H1 (cell line): ENCODE data around the gene MANSC1. TPM values are rescaled to one million over a fixed set of nuclear protein-coding genes. Genes with fewer than 3 reads are reported as not detected.
"Not testable (repeated sequence)": the region's sequence is repeated elsewhere in the genome, so short reads cannot be mapped to it uniquely, and the experiment has no call there.

Source experiments
- CTCF ChIA-PET: fragments of 300-600 bp; sonication (Branson Sonifier 250); formaldehyde crosslinking; loops from one replicate; lab custom pipeline; 2021; ENCODE audit not compliant: partially characterized antibody; lab: Charles Lee
- POLR2A ChIA-PET: fragments of 300-600 bp; sonication (Branson Sonifier 250); formaldehyde crosslinking; loops from one replicate; lab custom pipeline; 2021; ENCODE audit warnings: inconsistent platforms; ENCODE audit not compliant: partially characterized antibody; lab: Charles Lee
- DNase-seq, 2 experiments: peaks; one replicate each; pipeline versions ENCODE4 v3.0.0 to v3.0.0-alpha.2; 2010 to 2022; ENCODE audit warnings: low spot score in 2 of 2, low read depth in 1 of 2, mixed read lengths in 1 of 2
- FAIRE-seq: peaks from 2 replicates; lab custom pipeline; 2011; peaks lifted over from hg19 to GRCh38; lab: Jason Lieb, UNC
- H2AFZ ChIP-seq: 2 replicates; pipeline ENCODE4 v1.8.1; 2012; ENCODE audit warnings: low read length, inconsistent platforms
- H2AK5ac ChIP-seq: 2 replicates; pipeline ENCODE4 v1.6.1; 2013; ENCODE audit warnings: low read depth, low read length
- H2BK120ac ChIP-seq: replicated peaks from 2 replicates; pipeline ENCODE3; 2013; ENCODE audit warnings: low read depth, low read length, inconsistent platforms
- H2BK12ac ChIP-seq: 2 replicates; pipeline ENCODE4 v1.6.1; 2013; ENCODE audit warnings: low read depth, low read length
- H2BK15ac ChIP-seq: 2 replicates; pipeline ENCODE4 v1.6.1; 2013; ENCODE audit warnings: low read length
- H2BK20ac ChIP-seq: 2 replicates; pipeline ENCODE4 v1.6.1; 2013; ENCODE audit warnings: low read length
- H2BK5ac ChIP-seq: 2 replicates; pipeline ENCODE4 v1.6.1; 2013; ENCODE audit warnings: low read depth, low read length
- H3K14ac ChIP-seq: 2 replicates; pipeline ENCODE4 v1.6.1; 2013; ENCODE audit warnings: inconsistent platforms; ENCODE audit not compliant: insufficient read length
- H3K18ac ChIP-seq: 2 replicates; pipeline ENCODE4 v1.6.1; 2013; ENCODE audit warnings: low read length; ENCODE audit errors: extremely low read depth
- H3K23ac ChIP-seq: 2 replicates; pipeline ENCODE4 v1.6.1; 2013; ENCODE audit warnings: inconsistent platforms; ENCODE audit not compliant: insufficient read length
- H3K23me2 ChIP-seq: 2 replicates; pipeline ENCODE4 v1.6.1; 2013; ENCODE audit warnings: low read depth, low read length
- H3K27ac ChIP-seq: 2 replicates; pipeline ENCODE4 v1.6.1; 2011; ENCODE audit warnings: low read depth, low read length, inconsistent platforms
- H3K27me3 ChIP-seq, 4 experiments: replicated peaks in 1 of 4; 1 replicate in 1 of 4; 2 replicates in 3 of 4; pipeline versions ENCODE4 v1.6.1 to v1.8.1; 2011 to 2013; ENCODE audit warnings: low read length in 3 of 4, mild to moderate bottlenecking in 3 of 4, inconsistent platforms in 2 of 4, mixed read lengths in 2 of 4, moderate library complexity in 1 of 4; ENCODE audit not compliant: control insufficient read depth in 3 of 4, insufficient read depth in 3 of 4; ENCODE audit errors: extremely low read depth in 1 of 4
- H3K36me3 ChIP-seq, 4 experiments: 2 replicates each; pipeline versions ENCODE4 v1.6.1 to v1.8.1; 2011 to 2013; ENCODE audit warnings: mild to moderate bottlenecking in 4 of 4, low read length in 3 of 4, moderate library complexity in 2 of 4, control low read depth in 1 of 4, inconsistent platforms in 1 of 4; ENCODE audit not compliant: insufficient read depth in 4 of 4, control insufficient read depth in 2 of 4
- H3K4ac ChIP-seq: replicated peaks from 2 replicates; pipeline ENCODE3; 2013; ENCODE audit warnings: low read length, low read depth, mixed read lengths, inconsistent platforms; ENCODE audit not compliant: insufficient read length
- H3K4me1 ChIP-seq, 4 experiments: replicated peaks in 1 of 4; 1 replicate in 1 of 4; 2 replicates in 3 of 4; pipeline versions ENCODE4 v1.6.1 to v1.8.1; 2011 to 2013; ENCODE audit warnings: low read length in 3 of 4, inconsistent platforms in 2 of 4, mixed read lengths in 1 of 4; ENCODE audit not compliant: insufficient read depth in 4 of 4, control insufficient read depth in 3 of 4
- H3K4me2 ChIP-seq, 2 experiments: 2 replicates each; pipeline versions ENCODE4 v1.6.1 to v1.8.1; 2011 to 2013; ENCODE audit warnings: low read depth in 2 of 2, low read length in 2 of 2, control low read depth in 1 of 2, inconsistent platforms in 1 of 2, mild to moderate bottlenecking in 1 of 2; ENCODE audit not compliant: insufficient read depth in 1 of 2
- H3K4me3 ChIP-seq, 4 experiments: fragments of 200-600, 300-600 bp in 1 of 4; sonication (generic), shearing (Covaris generic), sonication (Bioruptor Twin) in 1 of 4; 2 replicates each; pipeline versions ENCODE4 v1.5.1 to v1.8.1; 2011 to 2016; ENCODE audit warnings: low read length in 4 of 4, low read depth in 3 of 4, control low read depth in 2 of 4, inconsistent platforms in 2 of 4, mild to moderate bottlenecking in 2 of 4, mixed read lengths in 1 of 4, moderate library complexity in 1 of 4; ENCODE audit not compliant: insufficient read depth in 2 of 4; ENCODE audit errors: extremely low read depth in 1 of 4
- H3K56ac ChIP-seq: replicated peaks from 2 replicates; pipeline ENCODE3; 2013; ENCODE audit warnings: low read depth, mild to moderate bottlenecking, mixed read lengths, low read length, inconsistent platforms; ENCODE audit not compliant: insufficient read length
- H3K79me1 ChIP-seq: 2 replicates; pipeline ENCODE4 v1.6.1; 2013; ENCODE audit warnings: low read depth, low read length, control low read depth
- H3K79me2 ChIP-seq, 2 experiments: 2 replicates each; pipeline versions ENCODE4 v1.6.1 to v1.8.1; 2012 to 2013; ENCODE audit warnings: low read length in 2 of 2, mild to moderate bottlenecking in 2 of 2, inconsistent platforms in 1 of 2; ENCODE audit not compliant: insufficient read depth in 2 of 2, control insufficient read depth in 1 of 2
- H3K9ac ChIP-seq, 4 experiments: replicated peaks in 1 of 4; 1 replicate in 1 of 4; 2 replicates in 3 of 4; pipeline versions ENCODE4 v1.6.1 to v1.8.1; 2011 to 2013; ENCODE audit warnings: low read depth in 3 of 4, low read length in 3 of 4, control low read depth in 2 of 4, mild to moderate bottlenecking in 2 of 4, moderate library complexity in 2 of 4, inconsistent platforms in 1 of 4; ENCODE audit errors: extremely low read depth in 1 of 4
- H3K9me3 ChIP-seq, 2 experiments: 2 replicates each; pipeline versions ENCODE4 v1.6.1 to v1.8.1; 2012 to 2013; ENCODE audit warnings: mild to moderate bottlenecking in 2 of 2, moderate library complexity in 2 of 2, control low read depth in 1 of 2, inconsistent platforms in 1 of 2, low read depth in 1 of 2, low read length in 1 of 2, mixed read lengths in 1 of 2; ENCODE audit not compliant: insufficient read depth in 2 of 2
- H4K20me1 ChIP-seq, 2 experiments: replicated peaks in 1 of 2; 2 replicates each; pipeline versions ENCODE3 to v1.8.1; 2011 to 2013; ENCODE audit warnings: inconsistent platforms in 2 of 2, low read length in 2 of 2, mild to moderate bottlenecking in 1 of 2; ENCODE audit not compliant: insufficient read depth in 2 of 2, control insufficient read depth in 1 of 2
- H4K5ac ChIP-seq: 2 replicates; pipeline ENCODE4 v1.6.1; 2013; ENCODE audit warnings: low read length, low read depth, mixed read lengths, inconsistent platforms; ENCODE audit not compliant: insufficient read length
- H4K8ac ChIP-seq: 2 replicates; pipeline ENCODE4 v1.8.0; 2013; ENCODE audit warnings: mild to moderate bottlenecking, moderate library complexity, low read length, inconsistent platforms; ENCODE audit not compliant: insufficient read depth; ENCODE audit errors: extremely low read depth
- H4K91ac ChIP-seq: replicated peaks from 2 replicates; pipeline ENCODE3; 2013; ENCODE audit warnings: low read length, mixed read lengths, inconsistent platforms; ENCODE audit not compliant: insufficient read length
- GABPA ChIP-seq: IDR thresholded peaks from 2 replicates; pipeline ENCODE4 v1.6.1; 2011; ENCODE audit warnings: mild to moderate bottlenecking, low read length, moderate library complexity, borderline replicate concordance; ENCODE audit not compliant: insufficient read depth
- RBBP5 ChIP-seq: IDR thresholded peaks from 2 replicates; pipeline ENCODE4 v1.7.1; 2012; ENCODE audit warnings: low read depth, mild to moderate bottlenecking, inconsistent platforms, low read length, moderate library complexity, borderline replicate concordance
- SP2 ChIP-seq: IDR thresholded peaks from 2 replicates; pipeline ENCODE4 v1.6.1; 2012; ENCODE audit warnings: mild to moderate bottlenecking, low read length, inconsistent platforms
- SP4 ChIP-seq: IDR thresholded peaks from 2 replicates; pipeline ENCODE4 v1.6.1; 2012; ENCODE audit warnings: low read length, inconsistent platforms
- WGBS, 2 experiments: shearing (Covaris generic) in 1 of 2; methylation state at CpG; one replicate each; pipeline versions ENCODE4 v1.1.6 to v1.1.7; 2013 to 2015; ENCODE audit warnings: low lambda C conversion rate in 2 of 2, mixed read lengths in 2 of 2, inconsistent platforms in 1 of 2, low coverage in 1 of 2, missing lambda C conversion rate in 1 of 2; ENCODE audit not compliant: insufficient replicate concordance in 2 of 2, insufficient coverage in 1 of 2, insufficient read length in 1 of 2; ENCODE audit errors: extremely low coverage in 1 of 2, missing lambda C conversion rate in 1 of 2; 5-methylcytosine and 5-hydroxymethylcytosine counted together
- polyA plus RNA-seq, 7 experiments: library from polyadenylated mRNA; depleted of rRNA in 3 of 7; stranded (reverse) in 5 of 7; unstranded in 2 of 7; fragments of >200 nt in 5 of 7; fragments of 200-250 nt in 2 of 7; gene quantifications; 1 replicate in 5 of 7; 2 replicates in 1 of 7; 4 replicates in 1 of 7; pipeline versions ENCODE4 v1.2.1 to v1.2.3, GENCODE V29; 2011 to 2013; ENCODE audit warnings: missing spikeins in 2 of 7, mixed read lengths in 2 of 7
- total RNA-seq: library from RNA; stranded (reverse); fragmentation: NEBNext Ultra II Directional; extraction: Animal tissue kit (Norgen Biotek cat#: 25700); gene quantifications from 2 replicates; pipeline ENCODE4 v1.2.1, GENCODE V29; 2021

Gene MANSC1
- total and polyA plus RNA-seq, 2 of the 8 experiments (the other 6 are each of a cell fraction or from before 2014, with no cell fraction given), result 2.0 to 8.9 TPM

- TF ChIP-seq SP4 (no peak), GABPA (no peak), RBBP5 (no peak), SP2 (no peak)
Measured at GRCh38 chr12:12353276-12353675, 3.2 kb upstream of the MANSC1 start (continued).

- POLR2A ChIA-PET, result interaction anchor here (0.8 to 1.5 kb wide), 2 partner anchors 9 to 13 kb away, joined by 3 to 5 read pairs; no protein-coding TSS in a partner anchor
- H2AK5ac ChIP-seq, result not testable (repeated sequence)
- H3K4me2 ChIP-seq, result peak overlapping the region in 1 of 2 experiments; percentile 58; a peak in 1 of 4 replicates
Measured at GRCh38 chr12:12351468-12352185, 1.6 kb upstream of the MANSC1 start.

More at GRCh38 chr12:12351468-12352185, 1.6 kb upstream of the MANSC1 start:
- H2BK5ac ChIP-seq, FAIRE-seq, H3K9me3 ChIP-seq, H3K23ac ChIP-seq, H3K56ac ChIP-seq, H2AFZ ChIP-seq, H3K27ac ChIP-seq, H3K23me2 ChIP-seq, H2BK20ac ChIP-seq, H3K4me1 ChIP-seq, H3K4me3 ChIP-seq, H2BK120ac ChIP-seq, H2BK12ac ChIP-seq, H3K79me2 ChIP-seq, H3K9ac ChIP-seq, H3K27me3 ChIP-seq, H4K91ac ChIP-seq, H3K18ac ChIP-seq, H3K4ac ChIP-seq, H2BK15ac ChIP-seq, H3K14ac ChIP-seq, H4K5ac ChIP-seq, H3K36me3 ChIP-seq, H4K8ac ChIP-seq, H4K20me1 ChIP-seq, H3K79me1 ChIP-seq: not testable (repeated sequence)
- WGBS, 2 experiments, result 94% methylated on average over 16 of the region's 19 CpGs; no CpG with 5 or more reads in 1 of the 2 experiments
- CTCF ChIA-PET, result interaction anchor here (0.6 to 1.6 kb wide), 8 partner anchors 10 to 365 kb away, joined by 3 to 5 read pairs (median 3); partner anchors contain the start of gene CDKN1B
- peak in 1 of 2 experiments; percentile 10 for DNase-seq
